ENCODE results near the gene EFS. TPM values are rescaled to one million over a fixed set of nuclear protein-coding genes. Genes with fewer than 3 reads are reported as not detected.

EFS gene
- total RNA-seq, 6 donors from 2014 or later = 4.1 to 18.9 (median 9.3) TPM

DNA sequence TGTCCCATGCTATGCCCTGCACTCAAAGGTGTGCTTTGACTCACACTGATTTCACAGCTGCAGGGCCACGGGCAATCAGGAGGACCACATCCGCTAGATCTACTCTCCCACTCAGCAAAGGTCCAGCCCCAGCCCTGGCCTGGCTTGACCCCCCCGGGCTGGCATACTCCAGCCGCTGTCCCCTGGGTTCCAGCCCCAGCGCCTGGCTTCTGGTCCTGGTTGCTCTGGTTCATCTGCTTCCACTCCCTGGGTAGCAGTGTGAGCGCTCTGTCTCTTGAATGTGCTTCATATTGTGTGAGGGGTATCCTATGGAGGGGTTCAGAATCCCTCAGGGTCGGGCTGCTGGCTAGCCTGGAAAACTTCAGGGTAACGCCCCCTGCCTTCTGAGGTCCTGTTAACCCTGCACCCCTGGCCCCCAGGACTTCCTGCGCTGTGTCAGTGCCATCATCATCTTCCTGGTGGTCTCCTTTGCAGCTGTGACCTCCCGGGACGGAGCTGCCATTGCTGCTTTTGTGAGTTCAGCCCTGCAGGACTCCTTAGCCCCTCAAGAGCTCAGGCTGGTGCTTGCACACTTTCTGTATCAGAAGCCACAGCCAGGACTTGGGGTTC, 13.7 kb upstream of the EFS start:
- Histone ChIP-seq H3K36me3 (no peaks in the 10 kb centered on the region), H3K27ac (no peak overlapping the region), H3K27me3 (no peaks in the 10 kb centered on the region), H3K4me1 (peaks cover 0 to 5% (median 0%) of the 10 kb centered on the region in 4 donors), H3K9me3 (no peaks in the 10 kb centered on the region), H3K4me3 (no peak overlapping the region)
- WGBS, 2 donors = 73 to 89% methylated on average over 9 to 11 of the region's 11 CpGs
- no peak for TF ChIP-seq CTCF (IDR thresholded peaks at IDR 0.05)
- TF ChIP-seq POLR2A (IDR thresholded peaks at IDR 0.05) = no peak
- no peak for TF ChIP-seq EP300 (IDR thresholded peaks at IDR 0.05)
- TF ChIP-seq POLR2AphosphoS5 (IDR thresholded peaks at IDR 0.05) = no peak
- no peak for DNase-seq
- ATAC-seq (ENCODE audit: low FRiP score in 2 of 2) = no peak

- Histone ChIP-seq H3K4me3 (no peak overlapping the region), H3K27ac (no peak overlapping the region), H3K27me3 (no peaks in the 10 kb centered on the region), H3K36me3 (no peaks in the 10 kb centered on the region), H3K9me3 (no peaks in the 10 kb centered on the region), H3K4me1 (peaks cover 0 to 5% (median 0%) of the 10 kb centered on the region in 4 donors)
- 81 to 86% methylated on average over 11 to 14 of the region's 14 CpGs for WGBS, 2 donors
- DNase-seq = no peak
- no peak for TF ChIP-seq CTCF (IDR thresholded peaks at IDR 0.05)
- no peak for TF ChIP-seq POLR2AphosphoS5 (IDR thresholded peaks at IDR 0.05)
- TF ChIP-seq EP300 (IDR thresholded peaks at IDR 0.05) = no peak
- no peak for TF ChIP-seq POLR2A (IDR thresholded peaks at IDR 0.05)
- ATAC-seq (ENCODE audit: low FRiP score in 2 of 2) = no peak
Observed at GRCh38 chr14:23377573-23378563, 12.9 kb upstream of the EFS start.

- 74% methylated on average over 4 to 11 of the region's 11 CpGs for WGBS, 2 donors
Observed at GRCh38 chr14:23377198-23377550, 12.2 kb upstream of the EFS start.

GRCh38 chr14:23376482-23377197, 11.7 kb upstream of the EFS start, which contains the start of gene CMTM5:
TSS of gene CMTM5 (plus strand) at chr14:23377046. CDS start at chr14:23377252, 206 bp downstream.
- H3K27me3 ChIP-seq = no peaks in the 10 kb centered on the region
- WGBS, 2 donors = 59% methylated on average over 12 to 13 of the region's 13 CpGs
- TF ChIP-seq POLR2AphosphoS5 (IDR thresholded peaks at IDR 0.05) (no peak), CTCF (IDR thresholded peaks at IDR 0.05) (no peak), POLR2A (IDR thresholded peaks at IDR 0.05) (no peak), EP300 (IDR thresholded peaks at IDR 0.05) (no peak)
- no peaks in the 10 kb centered on the region for H3K9me3 ChIP-seq
- H3K4me3 ChIP-seq = no peak within 1 kb of the TSS
- peak in 1 of 2 donors; percentile 29 for ATAC-seq (ENCODE audit: low FRiP score in 2 of 2)
- no peak for DNase-seq
- H3K27ac ChIP-seq = no peak within 1 kb of the TSS
- peaks cover 0 to 5% (median 0%) of the 10 kb centered on the region in 4 donors for H3K4me1 ChIP-seq
- H3K36me3 ChIP-seq = no peaks in the 10 kb centered on the region

More at GRCh38 chr14:23377198-23377550, 12.2 kb upstream of the EFS start:
- TF ChIP-seq POLR2AphosphoS5 (IDR thresholded peaks at IDR 0.05) = no peak
- TF ChIP-seq CTCF (IDR thresholded peaks at IDR 0.05) = no peak
- no peak for TF ChIP-seq POLR2A (IDR thresholded peaks at IDR 0.05)
- no peak for TF ChIP-seq EP300 (IDR thresholded peaks at IDR 0.05)
- no peak overlapping the region for H3K4me3 ChIP-seq
- ATAC-seq (ENCODE audit: low FRiP score in 2 of 2) (no peak), DNase-seq (no peak)
- H3K27me3 ChIP-seq = no peaks in the 10 kb centered on the region
- H3K36me3 ChIP-seq = no peaks in the 10 kb centered on the region
- no peak overlapping the region for H3K27ac ChIP-seq
- H3K4me1 ChIP-seq = peaks cover 0 to 5% (median 0%) of the 10 kb centered on the region in 4 donors
- H3K9me3 ChIP-seq = no peaks in the 10 kb centered on the region
